Nephron progenitor cell (in vitro differentiated cells): ENCODE measurements around the gene ERG.

Experiments
- DNase-seq: peaks from one replicate; pipeline ENCODE4 v3.0.0; 2021
- H3K27ac Mint-ChIP-seq: 2 replicates; pipeline ENCODE4 v1.8.0; 2021; ENCODE audit warnings: mild to moderate bottlenecking, moderate library complexity, mixed read lengths
- H3K27me3 Mint-ChIP-seq: 2 replicates; pipeline ENCODE4 v1.8.0; 2021; ENCODE audit warnings: mild to moderate bottlenecking, low read depth, mixed read lengths; ENCODE audit not compliant: poor library complexity
- H3K36me3 Mint-ChIP-seq: 2 replicates; pipeline ENCODE4 v1.8.0; 2021; ENCODE audit warnings: low read depth, mixed read lengths
- H3K4me1 Mint-ChIP-seq: 2 replicates; pipeline ENCODE4 v1.8.0; 2021; ENCODE audit warnings: mixed read lengths
- H3K4me3 Mint-ChIP-seq: 2 replicates; pipeline ENCODE4 v1.8.0; 2021; ENCODE audit warnings: mild to moderate bottlenecking, moderate library complexity, mixed read lengths
- H3K9me3 Mint-ChIP-seq: 2 replicates; pipeline ENCODE4 v1.8.0; 2021; ENCODE audit warnings: mild to moderate bottlenecking, moderate library complexity, mixed read lengths
- TF ChIP-seq, protein P1 (sequence below): fragments of 200-600 bp; sonication (generic); IDR thresholded peaks from 2 replicates; pipeline ENCODE4 v1.5.0; 2021; ENCODE audit warnings: antibody characterized with exemption

The ERG gene

DNA sequence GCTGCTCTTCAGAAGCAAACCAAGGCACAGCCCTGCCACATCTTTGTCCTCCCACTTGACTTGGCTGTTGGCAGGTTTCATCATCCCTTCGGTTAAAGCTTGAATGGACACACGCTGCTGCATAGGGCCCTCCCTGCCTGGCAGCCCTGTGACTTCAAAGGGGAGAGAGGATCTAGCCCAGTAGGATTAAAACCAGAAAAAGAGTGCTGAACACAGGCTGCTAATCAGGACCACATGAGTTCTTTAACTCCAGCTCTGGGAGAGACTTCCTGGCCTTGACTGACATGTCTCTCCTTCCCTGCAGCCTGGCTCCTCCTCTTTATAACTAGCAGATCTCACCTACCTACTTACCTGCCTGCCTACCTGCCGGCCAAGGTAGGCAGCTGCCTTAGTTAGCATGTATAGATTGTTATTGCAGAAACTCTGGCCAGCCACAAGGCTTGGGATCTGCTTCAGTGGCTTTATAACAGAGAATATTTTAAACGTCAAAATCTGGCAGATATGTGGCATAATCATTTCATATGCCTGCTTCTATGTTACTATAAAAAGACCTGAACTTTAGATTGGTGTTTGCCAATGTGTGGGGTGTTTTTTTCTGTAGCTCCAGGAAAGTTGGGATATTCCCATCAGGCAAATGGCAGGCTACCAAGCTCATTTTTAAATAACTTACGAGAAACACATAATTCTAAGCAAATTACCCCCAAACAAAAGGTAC is 49.4 kb downstream of the ERG start:
- Mint-ChIP-seq H3K36me3 (no peaks in the 10 kb centered on the region), H3K4me3 (no peak overlapping the region), H3K9me3 (no peaks in the 10 kb centered on the region), H3K27ac (no peak overlapping the region), H3K4me1 (peaks cover 29% of the 10 kb centered on the region), H3K27me3 (peaks cover 3% of the 10 kb centered on the region)
- TF ChIP-seq, protein P1, sequence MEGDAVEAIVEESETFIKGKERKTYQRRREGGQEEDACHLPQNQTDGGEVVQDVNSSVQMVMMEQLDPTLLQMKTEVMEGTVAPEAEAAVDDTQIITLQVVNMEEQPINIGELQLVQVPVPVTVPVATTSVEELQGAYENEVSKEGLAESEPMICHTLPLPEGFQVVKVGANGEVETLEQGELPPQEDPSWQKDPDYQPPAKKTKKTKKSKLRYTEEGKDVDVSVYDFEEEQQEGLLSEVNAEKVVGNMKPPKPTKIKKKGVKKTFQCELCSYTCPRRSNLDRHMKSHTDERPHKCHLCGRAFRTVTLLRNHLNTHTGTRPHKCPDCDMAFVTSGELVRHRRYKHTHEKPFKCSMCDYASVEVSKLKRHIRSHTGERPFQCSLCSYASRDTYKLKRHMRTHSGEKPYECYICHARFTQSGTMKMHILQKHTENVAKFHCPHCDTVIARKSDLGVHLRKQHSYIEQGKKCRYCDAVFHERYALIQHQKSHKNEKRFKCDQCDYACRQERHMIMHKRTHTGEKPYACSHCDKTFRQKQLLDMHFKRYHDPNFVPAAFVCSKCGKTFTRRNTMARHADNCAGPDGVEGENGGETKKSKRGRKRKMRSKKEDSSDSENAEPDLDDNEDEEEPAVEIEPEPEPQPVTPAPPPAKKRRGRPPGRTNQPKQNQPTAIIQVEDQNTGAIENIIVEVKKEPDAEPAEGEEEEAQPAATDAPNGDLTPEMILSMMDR = no peak
- no peak for DNase-seq

DNA sequence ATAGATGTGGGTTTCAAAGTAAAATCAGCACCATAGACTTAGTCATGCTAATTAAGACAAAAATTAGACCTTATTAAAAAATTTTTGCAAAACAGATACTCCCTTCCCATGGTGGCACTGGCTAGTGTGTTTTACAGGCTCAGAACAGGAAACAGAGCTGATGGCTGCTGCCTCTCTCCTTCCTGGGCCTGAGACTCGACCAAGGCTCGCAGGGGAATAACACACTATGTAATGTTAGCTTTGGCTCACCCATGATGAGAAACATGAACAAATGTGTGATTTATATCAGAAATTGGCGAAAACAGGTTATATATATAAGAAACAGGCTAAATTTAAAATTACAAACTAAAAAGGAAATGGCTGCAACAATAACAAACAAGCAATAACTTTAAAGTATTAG is 50.7 kb downstream of the ERG start:
- Mint-ChIP-seq H3K4me1 (peaks cover 29% of the 10 kb centered on the region), H3K27me3 (peaks cover 1% of the 10 kb centered on the region), H3K9me3 (no peaks in the 10 kb centered on the region), H3K4me3 (no peak overlapping the region), H3K36me3 (no peaks in the 10 kb centered on the region), H3K27ac (no peak overlapping the region)
- TF ChIP-seq, protein P1 = no peak
- DNase-seq = no peak

DNA sequence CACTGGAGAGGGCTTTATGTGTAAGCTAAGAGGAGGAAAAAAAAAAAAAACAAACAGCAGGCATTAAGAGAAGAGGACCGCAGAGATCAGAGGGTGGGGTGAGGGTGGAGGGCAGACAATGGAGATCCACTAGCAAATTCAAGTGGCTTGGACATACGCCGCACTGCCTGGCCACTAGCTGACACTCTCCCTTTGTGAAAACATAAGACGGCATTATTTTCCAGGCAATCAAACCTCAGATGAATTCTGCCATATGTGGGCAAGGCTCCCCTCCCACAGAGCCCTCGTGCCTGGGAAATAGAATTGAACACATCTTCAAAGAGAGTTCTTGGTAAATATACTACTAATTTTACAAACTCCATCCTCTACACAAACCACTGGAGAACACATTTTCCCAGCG is 53.6 kb downstream of the ERG start:
- Mint-ChIP-seq H3K9me3 (no peaks in the 10 kb centered on the region), H3K27me3 (no peaks in the 10 kb centered on the region), H3K27ac (no peak overlapping the region), H3K4me1 (peaks cover 34% of the 10 kb centered on the region), H3K36me3 (no peaks in the 10 kb centered on the region), H3K4me3 (no peak overlapping the region)
- TF ChIP-seq, protein P1 = no peak
- DNase-seq = no peak

DNA sequence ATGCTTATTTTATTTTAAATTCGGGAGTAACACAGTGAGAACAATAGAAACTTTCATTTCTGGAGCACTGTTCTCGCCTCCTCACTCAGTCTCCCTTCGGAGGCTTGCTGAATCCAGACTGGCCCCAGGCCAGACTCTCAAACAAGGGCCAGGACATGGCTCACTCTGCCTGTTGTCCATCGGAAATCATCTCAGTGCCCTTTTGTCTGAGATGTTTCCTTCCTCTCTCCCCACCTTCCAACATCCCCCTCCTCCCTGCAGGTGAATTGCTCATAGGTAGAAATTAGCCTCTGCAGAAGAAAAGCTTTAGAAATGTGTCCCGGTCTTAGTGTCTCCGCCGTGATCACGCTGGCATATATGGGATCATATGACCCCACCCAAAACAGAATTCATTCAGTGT is 55.2 kb downstream of the ERG start:
- no peak overlapping the region for H3K4me3 Mint-ChIP-seq
- H3K9me3 Mint-ChIP-seq = no peaks in the 10 kb centered on the region
- no peak overlapping the region for H3K27ac Mint-ChIP-seq
- TF ChIP-seq, protein P1 = no peak
- H3K27me3 Mint-ChIP-seq = no peaks in the 10 kb centered on the region
- no peak for DNase-seq
- no peaks in the 10 kb centered on the region for H3K36me3 Mint-ChIP-seq
- peaks cover 31% of the 10 kb centered on the region for H3K4me1 Mint-ChIP-seq

DNA sequence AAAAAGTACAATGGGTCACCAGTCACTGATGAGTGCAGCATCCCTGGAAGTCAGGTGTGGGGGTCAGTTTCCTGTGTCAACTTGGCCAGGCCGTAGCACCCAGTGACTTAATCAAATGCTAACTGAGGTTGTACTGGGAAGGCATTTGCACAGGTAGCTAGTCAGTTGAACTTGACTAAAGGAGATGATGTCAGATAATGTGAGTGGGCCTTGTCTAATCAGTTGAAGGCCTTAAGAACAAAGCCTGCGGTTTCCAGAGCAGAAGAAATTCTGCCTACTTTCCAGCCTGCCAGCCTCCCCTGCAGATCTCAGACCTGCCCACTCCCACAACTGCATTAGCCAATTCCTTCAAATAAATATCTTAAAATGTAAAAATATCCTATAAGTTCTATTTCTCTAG is 57.1 kb downstream of the ERG start:
- no peak overlapping the region for H3K27ac Mint-ChIP-seq

More for the DNA sequence above, 57.1 kb downstream of the ERG start:
- no peak for DNase-seq
- Mint-ChIP-seq H3K4me1 (peaks cover 16% of the 10 kb centered on the region), H3K9me3 (no peaks in the 10 kb centered on the region), H3K4me3 (no peak overlapping the region), H3K27me3 (no peaks in the 10 kb centered on the region), H3K36me3 (no peaks in the 10 kb centered on the region)
- TF ChIP-seq, protein P1 = no peak
